BJ (cell line): Measurements from ENCODE around the gene ZPLD1. TPM values are rescaled to one million over a fixed set of nuclear protein-coding genes. Genes with fewer than 3 reads are reported as not detected.

Experiments used
- CTCF ChIA-PET: fragments of 350-600 bp; formaldehyde crosslinking; extraction: SDS; loops from one replicate; lab custom pipeline; 2021; ENCODE audit warnings: antibody characterized with exemption, inconsistent platforms; lab: Yijun Ruan, JAX
- POLR2A ChIA-PET: fragments of 300-600 bp; sonication (Branson Sonifier 250); formaldehyde crosslinking; extraction: SDS; loops from one replicate; lab custom pipeline; 2021; ENCODE audit warnings: antibody characterized with exemption; lab: Charles Lee
- DNase-seq: peaks from one replicate; pipeline ENCODE4 v3.0.0-alpha.2; 2011; ENCODE audit warnings: low read depth
- H3K27me3 ChIP-seq: 2 replicates; pipeline ENCODE4 v1.6.0; 2011; ENCODE audit warnings: low read length; ENCODE audit not compliant: control insufficient read depth, insufficient read depth
- H3K36me3 ChIP-seq: 2 replicates; pipeline ENCODE4 v1.5.1; 2011; ENCODE audit warnings: low read length; ENCODE audit not compliant: control insufficient read depth, insufficient read depth
- H3K4me3 ChIP-seq: 2 replicates; pipeline ENCODE4 v1.5.1; 2011; ENCODE audit warnings: low read depth, mild to moderate bottlenecking, control low read depth, low read length
- CTCF ChIP-seq: IDR thresholded peaks from 2 replicates; pipeline ENCODE4 v1.5.1; 2011; ENCODE audit warnings: low read depth, mild to moderate bottlenecking, control low read depth, inconsistent platforms, low read length, moderate library complexity; ENCODE audit not compliant: insufficient read depth
- polyA plus RNA-seq: library from polyadenylated mRNA; depleted of rRNA; stranded (reverse); fragments of >200 nt; gene quantifications from 2 replicates; pipeline ENCODE4 v1.2.3, GENCODE V29; 2011

ZPLD1 gene
- polyA plus RNA-seq, 1 experiment, result not detected

GRCh38 chr3:102415553-102415952 lies 19.3 kb upstream of the ZPLD1 start:
- H3K27me3 ChIP-seq, result no peaks in the 10 kb centered on the region
- no peak for TF ChIP-seq CTCF
- CTCF ChIA-PET, result no interaction called here
- no peak for DNase-seq
- POLR2A ChIA-PET, result no interaction called here
- no peak overlapping the region for H3K4me3 ChIP-seq
- H3K36me3 ChIP-seq, result no peaks in the 10 kb centered on the region

- CTCF ChIA-PET, result interaction anchor here (0.6 kb wide), 1 partner anchor 187 kb away, joined by 5 read pairs; no protein-coding TSS in a partner anchor
- POLR2A ChIA-PET, result no interaction called here
- no peak for TF ChIP-seq CTCF
- no peaks in the 10 kb centered on the region for H3K36me3 ChIP-seq
- DNase-seq, result no peak
- no peaks in the 10 kb centered on the region for H3K27me3 ChIP-seq
- H3K4me3 ChIP-seq, result no peak overlapping the region
Observed at GRCh38 chr3:102419786-102420185, 15.0 kb upstream of the ZPLD1 start.

- no peak overlapping the region for H3K4me3 ChIP-seq
- ChIA-PET CTCF (no interaction called here), POLR2A (no interaction called here)
- H3K27me3 ChIP-seq, result no peaks in the 10 kb centered on the region
- no peak for DNase-seq
- no peak for TF ChIP-seq CTCF
- no peaks in the 10 kb centered on the region for H3K36me3 ChIP-seq
Observed at GRCh38 chr3:102441832-102442231, 7.0 kb downstream of the ZPLD1 start.

DNA sequence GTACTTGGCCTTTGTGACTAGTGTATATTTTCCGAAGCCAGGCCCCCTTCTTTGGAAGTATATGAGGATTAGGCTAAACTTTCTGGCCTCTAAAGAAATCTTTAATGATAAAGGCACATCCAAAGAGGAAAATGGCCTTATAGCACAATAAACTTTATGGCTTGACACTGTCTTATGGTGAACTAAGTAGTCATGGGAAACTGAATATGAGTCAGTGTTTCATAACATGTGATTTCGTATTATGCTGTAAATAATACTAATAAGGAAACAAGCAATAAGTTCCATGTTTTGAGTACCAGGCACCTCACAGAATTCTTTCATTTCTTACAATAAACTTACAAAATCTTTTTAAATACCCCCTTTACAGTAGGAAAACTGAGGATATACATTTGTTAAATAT lies 8.2 kb downstream of the ZPLD1 start:
- POLR2A ChIA-PET, result no interaction called here
- no peak for DNase-seq
- H3K27me3 ChIP-seq, result no peaks in the 10 kb centered on the region
- H3K4me3 ChIP-seq, result no peak overlapping the region
- H3K36me3 ChIP-seq, result no peaks in the 10 kb centered on the region
- no peak for TF ChIP-seq CTCF
- CTCF ChIA-PET, result no interaction called here

DNA sequence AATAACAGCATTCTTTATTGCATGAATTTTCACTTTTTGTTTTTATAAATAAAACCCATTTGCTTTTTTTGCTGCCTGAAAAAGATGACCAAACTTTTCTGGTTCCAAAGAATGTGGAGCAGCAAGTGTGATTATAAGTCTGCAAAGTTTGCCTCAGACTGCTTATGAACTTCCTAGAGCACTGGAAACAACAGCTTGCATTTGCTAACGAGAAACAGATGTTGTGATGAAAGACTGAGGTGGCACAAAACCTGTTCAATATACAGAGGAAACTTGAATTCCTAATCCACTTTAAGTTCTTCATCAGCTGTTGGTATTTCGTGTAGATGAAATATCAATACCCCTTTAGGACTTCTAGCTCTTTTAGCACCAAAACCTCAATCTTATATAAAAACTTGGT lies 9.3 kb downstream of the ZPLD1 start:
- POLR2A ChIA-PET, result no interaction called here
- TF ChIP-seq CTCF, result no peak
- DNase-seq, result no peak
- Histone ChIP-seq H3K36me3 (no peaks in the 10 kb centered on the region), H3K27me3 (no peaks in the 10 kb centered on the region), H3K4me3 (no peak overlapping the region)
- CTCF ChIA-PET, result no interaction called here
